Upper lobe of right lung (tissue), 1 donor: ENCODE measurements around the gene B4GALT7. TPM values are rescaled to one million over a fixed set of nuclear protein-coding genes. Genes with fewer than 3 reads are reported as not detected.

Experiments used
- ATAC-seq: fragments of 200-7000 bp; cut with Tn5 transposase; one replicate; pipeline ENCODE4 v1.9.1; 2020; ENCODE audit warnings: mild to moderate bottlenecking, moderate library complexity
- DNase-seq: peaks from one replicate; pipeline ENCODE4 v3.0.0-alpha.2; 2020
- H3K27ac ChIP-seq: fragments of 200-600 bp; one replicate; pipeline ENCODE4 v1.8.0; 2022
- H3K27me3 ChIP-seq: fragments of 200-600 bp; one replicate; pipeline ENCODE4 v1.8.0; 2022; ENCODE audit warnings: mild to moderate bottlenecking
- H3K36me3 ChIP-seq: fragments of 200-600 bp; one replicate; pipeline ENCODE4 v1.8.0; 2022
- H3K4me1 ChIP-seq: fragments of 200-600 bp; one replicate; pipeline ENCODE4 v1.8.0; 2022
- H3K4me3 ChIP-seq: fragments of 200-600 bp; one replicate; pipeline ENCODE4 v1.8.0; 2022; ENCODE audit warnings: mild to moderate bottlenecking
- H3K9me3 ChIP-seq: fragments of 200-600 bp; one replicate; pipeline ENCODE4 v1.8.0; 2022
- intact Hi-C: fragments of 100-400 bp; cut with DNase I; formaldehyde crosslinking; loops from one replicate; pipeline ENCODE4 v1.11.0; 2022
- total RNA-seq: library from RNA; stranded (reverse); fragmentation: NEBNext Ultra II Directional; extraction: Animal tissue kit (Norgen Biotek cat#: 25700); gene quantifications from one replicate; pipeline ENCODE4 v1.2.1, GENCODE V29; 2021
- TF ChIP-seq, protein P1 (sequence below): fragments of 200-600 bp; IDR thresholded peaks from one replicate; pipeline ENCODE4 v1.8.0; 2022; ENCODE audit warnings: antibody characterized with exemption
- donor health status: DM: no; HTN: yes; CAD: no; lungs with severe emphysema.

Gene B4GALT7
- total RNA-seq, 1 donor from 2014 or later = 23.2 TPM

DNA sequence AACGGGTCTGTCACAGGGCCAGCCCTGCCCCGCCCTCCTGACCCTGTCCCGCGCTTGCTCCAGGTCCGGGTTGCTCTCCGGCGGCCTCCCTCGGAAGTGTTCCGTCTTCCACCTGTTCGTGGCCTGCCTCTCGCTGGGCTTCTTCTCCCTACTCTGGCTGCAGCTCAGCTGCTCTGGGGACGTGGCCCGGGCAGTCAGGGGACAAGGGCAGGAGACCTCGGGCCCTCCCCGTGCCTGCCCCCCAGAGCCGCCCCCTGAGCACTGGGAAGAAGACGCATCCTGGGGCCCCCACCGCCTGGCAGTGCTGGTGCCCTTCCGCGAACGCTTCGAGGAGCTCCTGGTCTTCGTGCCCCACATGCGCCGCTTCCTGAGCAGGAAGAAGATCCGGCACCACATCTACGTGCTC is 4.2 kb downstream of the B4GALT7 start:
- Histone ChIP-seq H3K27ac (no peak overlapping the region), H3K9me3 (no peaks in the 10 kb centered on the region), H3K4me3 (no peak overlapping the region), H3K4me1 (peaks cover 6% of the 10 kb centered on the region), H3K27me3 (no peaks in the 10 kb centered on the region), H3K36me3 (no peaks in the 10 kb centered on the region)
- intact Hi-C loops = no loop called here
- ATAC-seq (no peak), DNase-seq (no peak)
- TF ChIP-seq, protein P1, sequence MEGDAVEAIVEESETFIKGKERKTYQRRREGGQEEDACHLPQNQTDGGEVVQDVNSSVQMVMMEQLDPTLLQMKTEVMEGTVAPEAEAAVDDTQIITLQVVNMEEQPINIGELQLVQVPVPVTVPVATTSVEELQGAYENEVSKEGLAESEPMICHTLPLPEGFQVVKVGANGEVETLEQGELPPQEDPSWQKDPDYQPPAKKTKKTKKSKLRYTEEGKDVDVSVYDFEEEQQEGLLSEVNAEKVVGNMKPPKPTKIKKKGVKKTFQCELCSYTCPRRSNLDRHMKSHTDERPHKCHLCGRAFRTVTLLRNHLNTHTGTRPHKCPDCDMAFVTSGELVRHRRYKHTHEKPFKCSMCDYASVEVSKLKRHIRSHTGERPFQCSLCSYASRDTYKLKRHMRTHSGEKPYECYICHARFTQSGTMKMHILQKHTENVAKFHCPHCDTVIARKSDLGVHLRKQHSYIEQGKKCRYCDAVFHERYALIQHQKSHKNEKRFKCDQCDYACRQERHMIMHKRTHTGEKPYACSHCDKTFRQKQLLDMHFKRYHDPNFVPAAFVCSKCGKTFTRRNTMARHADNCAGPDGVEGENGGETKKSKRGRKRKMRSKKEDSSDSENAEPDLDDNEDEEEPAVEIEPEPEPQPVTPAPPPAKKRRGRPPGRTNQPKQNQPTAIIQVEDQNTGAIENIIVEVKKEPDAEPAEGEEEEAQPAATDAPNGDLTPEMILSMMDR = no peak

DNA sequence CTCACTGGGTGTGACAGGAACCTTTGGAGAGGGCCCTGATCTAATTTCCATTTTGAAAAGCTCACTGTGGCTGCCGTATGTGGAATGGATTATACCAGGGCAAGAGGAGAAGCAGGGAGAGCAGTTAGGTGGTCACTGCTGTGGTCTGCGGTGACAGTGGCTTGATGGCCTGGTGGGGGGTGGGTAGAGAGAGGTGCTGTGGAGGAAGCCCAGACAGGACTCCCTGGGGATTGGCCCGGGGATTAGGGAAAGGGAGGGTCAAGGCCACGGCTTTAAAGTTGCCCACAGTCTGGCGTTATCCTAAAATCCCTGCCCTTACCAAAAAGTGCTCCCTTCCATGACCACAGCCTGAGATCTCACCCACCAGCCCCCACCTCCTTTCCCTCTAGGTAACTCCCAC is 4.7 kb downstream of the B4GALT7 start:
- Histone ChIP-seq H3K4me3 (no peak overlapping the region), H3K27ac (no peak overlapping the region), H3K36me3 (no peaks in the 10 kb centered on the region), H3K27me3 (no peaks in the 10 kb centered on the region), H3K9me3 (no peaks in the 10 kb centered on the region), H3K4me1 (peaks cover 6% of the 10 kb centered on the region)
- DNase-seq (no peak), ATAC-seq (no peak)
- TF ChIP-seq, protein P1 = no peak
- intact Hi-C loops = no loop called here

DNA sequence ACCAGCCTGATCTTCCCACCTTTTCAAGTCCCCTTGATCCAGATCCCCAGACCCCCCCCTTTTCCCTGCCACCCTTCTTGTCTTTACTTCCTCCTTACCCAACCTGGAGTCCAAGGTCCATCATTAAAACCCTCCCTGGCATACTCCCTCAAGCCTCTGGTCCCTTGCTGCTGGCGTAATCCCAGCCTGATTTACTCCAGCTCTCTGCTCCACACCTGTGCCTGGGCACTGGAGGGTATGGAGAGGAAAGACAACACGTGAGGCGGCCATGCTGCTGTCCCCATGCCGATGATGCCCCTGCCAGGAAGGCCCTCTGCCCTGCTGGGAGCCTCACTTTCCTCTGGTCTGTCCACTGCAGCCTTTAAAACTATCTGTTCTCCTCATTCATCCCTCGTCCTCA is 5.1 kb downstream of the B4GALT7 start:
- no peak for DNase-seq
- Histone ChIP-seq H3K36me3 (no peaks in the 10 kb centered on the region), H3K27ac (no peak overlapping the region), H3K27me3 (no peaks in the 10 kb centered on the region), H3K9me3 (no peaks in the 10 kb centered on the region), H3K4me1 (peaks cover 6% of the 10 kb centered on the region), H3K4me3 (no peak overlapping the region)
- intact Hi-C loops = no loop called here
- no peak for ATAC-seq
- TF ChIP-seq, protein P1 = no peak

DNA sequence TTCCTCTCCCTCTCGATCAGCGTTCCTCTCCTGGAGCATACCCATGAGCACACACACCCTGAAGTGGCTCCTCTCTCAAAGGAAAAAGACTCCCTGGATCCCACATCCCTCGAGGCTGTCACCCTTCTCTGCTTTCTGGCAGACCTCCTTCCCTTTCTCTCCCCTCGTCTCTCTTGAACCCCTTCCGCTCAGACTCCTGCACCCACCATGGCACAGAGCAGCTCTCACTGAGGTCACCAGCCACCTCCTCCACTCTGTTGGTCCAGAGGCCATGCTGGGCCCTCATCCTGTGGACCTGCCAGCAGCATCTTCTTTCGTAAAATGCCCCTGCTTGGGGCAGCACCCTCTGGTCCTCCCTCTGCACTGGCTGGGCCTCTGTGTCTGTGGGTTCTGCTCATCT is 5.7 kb downstream of the B4GALT7 start:
- Histone ChIP-seq H3K9me3 (no peaks in the 10 kb centered on the region), H3K4me1 (peaks cover 5% of the 10 kb centered on the region), H3K27me3 (no peaks in the 10 kb centered on the region), H3K4me3 (no peak overlapping the region), H3K36me3 (no peaks in the 10 kb centered on the region), H3K27ac (no peak overlapping the region)
- DNase-seq (no peak), ATAC-seq (no peak)
- intact Hi-C loops = no loop called here
- TF ChIP-seq, protein P1 = no peak

DNA sequence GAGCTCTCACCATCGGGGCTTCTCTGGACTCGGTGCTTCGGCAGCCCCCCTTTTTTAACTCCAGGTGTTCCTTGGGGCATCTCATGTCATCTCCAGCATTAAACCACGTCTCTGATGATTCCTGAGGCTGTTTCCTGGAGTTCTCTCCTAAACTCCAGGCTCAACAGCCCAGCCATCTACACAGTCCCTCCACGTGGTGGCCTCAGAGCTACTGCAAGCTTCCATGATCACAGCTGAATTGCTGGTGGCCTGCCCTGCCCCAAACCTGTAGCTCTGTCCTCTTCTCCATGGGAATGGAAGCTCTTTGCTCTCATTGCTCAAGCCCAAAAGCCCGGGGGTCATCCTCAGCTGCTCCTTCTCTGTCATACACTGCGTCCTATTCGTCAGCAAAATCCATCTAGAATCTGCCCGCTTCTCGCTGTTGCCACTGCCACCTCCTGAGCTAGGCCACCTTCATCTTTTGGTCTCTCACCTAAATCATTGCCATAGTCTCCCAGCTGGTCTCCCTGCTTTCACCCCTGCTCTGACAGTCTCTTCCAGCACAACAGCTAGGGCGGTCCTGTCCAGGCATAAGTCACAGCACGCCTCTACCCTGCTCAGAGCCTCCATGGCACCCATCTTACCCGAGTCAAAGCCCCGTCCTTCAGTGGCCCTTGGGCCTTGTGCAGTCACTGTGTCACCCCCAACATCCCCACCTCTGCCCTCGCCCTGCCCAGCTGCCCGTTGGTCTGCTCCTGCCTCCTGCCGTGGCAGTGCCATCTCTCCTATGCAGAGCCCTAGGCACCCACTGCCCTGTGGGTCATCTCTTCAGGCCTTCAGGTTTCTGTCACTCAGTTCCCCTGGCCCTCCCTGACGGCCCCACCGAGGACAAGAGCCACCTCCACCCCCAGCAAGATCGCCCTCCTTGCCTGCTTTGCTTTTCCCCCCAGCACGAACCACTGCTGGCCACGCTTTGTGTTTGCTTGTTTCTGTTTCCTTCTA is 6.4 kb downstream of the B4GALT7 start:
- Histone ChIP-seq H3K27ac (no peak overlapping the region), H3K36me3 (no peaks in the 10 kb centered on the region), H3K27me3 (no peaks in the 10 kb centered on the region), H3K4me1 (no peaks in the 10 kb centered on the region), H3K9me3 (no peaks in the 10 kb centered on the region), H3K4me3 (no peak overlapping the region)
- TF ChIP-seq, protein P1 = no peak
- intact Hi-C loops = no loop called here
- no peak for DNase-seq
- ATAC-seq = no peak
